H1 (cell line): ENCODE data around the gene PTPA. TPM values are rescaled to one million over a fixed set of nuclear protein-coding genes. Genes with fewer than 3 reads are reported as not detected.

ENCODE experiments used
- CTCF ChIA-PET: fragments of 300-600 bp; sonication (Branson Sonifier 250); formaldehyde crosslinking; loops from one replicate; lab custom pipeline; 2021; ENCODE audit not compliant: partially characterized antibody; lab: Charles Lee
- POLR2A ChIA-PET: fragments of 300-600 bp; sonication (Branson Sonifier 250); formaldehyde crosslinking; loops from one replicate; lab custom pipeline; 2021; ENCODE audit warnings: inconsistent platforms; ENCODE audit not compliant: partially characterized antibody; lab: Charles Lee
- DNase-seq, 2 experiments: peaks; one replicate each; pipeline versions ENCODE4 v3.0.0 to v3.0.0-alpha.2; 2010 to 2022; ENCODE audit warnings: low spot score in 2 of 2, low read depth in 1 of 2, mixed read lengths in 1 of 2
- FAIRE-seq: peaks from 2 replicates; lab custom pipeline; 2011; peaks lifted over from hg19 to GRCh38; lab: Jason Lieb, UNC
- H2AFZ ChIP-seq: 2 replicates; pipeline ENCODE4 v1.8.1; 2012; ENCODE audit warnings: low read length, inconsistent platforms
- H2AK5ac ChIP-seq: 2 replicates; pipeline ENCODE4 v1.6.1; 2013; ENCODE audit warnings: low read depth, low read length
- H2BK120ac ChIP-seq: replicated peaks from 2 replicates; pipeline ENCODE3; 2013; ENCODE audit warnings: low read depth, low read length, inconsistent platforms
- H2BK12ac ChIP-seq: 2 replicates; pipeline ENCODE4 v1.6.1; 2013; ENCODE audit warnings: low read depth, low read length
- H2BK15ac ChIP-seq: 2 replicates; pipeline ENCODE4 v1.6.1; 2013; ENCODE audit warnings: low read length
- H2BK20ac ChIP-seq: 2 replicates; pipeline ENCODE4 v1.6.1; 2013; ENCODE audit warnings: low read length
- H2BK5ac ChIP-seq: 2 replicates; pipeline ENCODE4 v1.6.1; 2013; ENCODE audit warnings: low read depth, low read length
- H3K14ac ChIP-seq: 2 replicates; pipeline ENCODE4 v1.6.1; 2013; ENCODE audit warnings: inconsistent platforms; ENCODE audit not compliant: insufficient read length
- H3K18ac ChIP-seq: 2 replicates; pipeline ENCODE4 v1.6.1; 2013; ENCODE audit warnings: low read length; ENCODE audit errors: extremely low read depth
- H3K23ac ChIP-seq: 2 replicates; pipeline ENCODE4 v1.6.1; 2013; ENCODE audit warnings: inconsistent platforms; ENCODE audit not compliant: insufficient read length
- H3K23me2 ChIP-seq: 2 replicates; pipeline ENCODE4 v1.6.1; 2013; ENCODE audit warnings: low read depth, low read length
- H3K27ac ChIP-seq: 2 replicates; pipeline ENCODE4 v1.6.1; 2011; ENCODE audit warnings: low read depth, low read length, inconsistent platforms
- H3K27me3 ChIP-seq, 4 experiments: replicated peaks in 1 of 4; 1 replicate in 1 of 4; 2 replicates in 3 of 4; pipeline versions ENCODE4 v1.6.1 to v1.8.1; 2011 to 2013; ENCODE audit warnings: low read length in 3 of 4, mild to moderate bottlenecking in 3 of 4, inconsistent platforms in 2 of 4, mixed read lengths in 2 of 4, moderate library complexity in 1 of 4; ENCODE audit not compliant: control insufficient read depth in 3 of 4, insufficient read depth in 3 of 4; ENCODE audit errors: extremely low read depth in 1 of 4
- H3K36me3 ChIP-seq, 4 experiments: 2 replicates each; pipeline versions ENCODE4 v1.6.1 to v1.8.1; 2011 to 2013; ENCODE audit warnings: mild to moderate bottlenecking in 4 of 4, low read length in 3 of 4, moderate library complexity in 2 of 4, control low read depth in 1 of 4, inconsistent platforms in 1 of 4; ENCODE audit not compliant: insufficient read depth in 4 of 4, control insufficient read depth in 2 of 4
- H3K4ac ChIP-seq: replicated peaks from 2 replicates; pipeline ENCODE3; 2013; ENCODE audit warnings: low read length, low read depth, mixed read lengths, inconsistent platforms; ENCODE audit not compliant: insufficient read length
- H3K4me1 ChIP-seq, 4 experiments: replicated peaks in 1 of 4; 1 replicate in 1 of 4; 2 replicates in 3 of 4; pipeline versions ENCODE4 v1.6.1 to v1.8.1; 2011 to 2013; ENCODE audit warnings: low read length in 3 of 4, inconsistent platforms in 2 of 4, mixed read lengths in 1 of 4; ENCODE audit not compliant: insufficient read depth in 4 of 4, control insufficient read depth in 3 of 4
- H3K4me2 ChIP-seq, 2 experiments: 2 replicates each; pipeline versions ENCODE4 v1.6.1 to v1.8.1; 2011 to 2013; ENCODE audit warnings: low read depth in 2 of 2, low read length in 2 of 2, control low read depth in 1 of 2, inconsistent platforms in 1 of 2, mild to moderate bottlenecking in 1 of 2; ENCODE audit not compliant: insufficient read depth in 1 of 2
- H3K4me3 ChIP-seq, 4 experiments: fragments of 200-600, 300-600 bp in 1 of 4; sonication (generic), shearing (Covaris generic), sonication (Bioruptor Twin) in 1 of 4; 2 replicates each; pipeline versions ENCODE4 v1.5.1 to v1.8.1; 2011 to 2016; ENCODE audit warnings: low read length in 4 of 4, low read depth in 3 of 4, control low read depth in 2 of 4, inconsistent platforms in 2 of 4, mild to moderate bottlenecking in 2 of 4, mixed read lengths in 1 of 4, moderate library complexity in 1 of 4; ENCODE audit not compliant: insufficient read depth in 2 of 4; ENCODE audit errors: extremely low read depth in 1 of 4
- H3K56ac ChIP-seq: replicated peaks from 2 replicates; pipeline ENCODE3; 2013; ENCODE audit warnings: low read depth, mild to moderate bottlenecking, mixed read lengths, low read length, inconsistent platforms; ENCODE audit not compliant: insufficient read length
- H3K79me1 ChIP-seq: 2 replicates; pipeline ENCODE4 v1.6.1; 2013; ENCODE audit warnings: low read depth, low read length, control low read depth
- H3K79me2 ChIP-seq, 2 experiments: 2 replicates each; pipeline versions ENCODE4 v1.6.1 to v1.8.1; 2012 to 2013; ENCODE audit warnings: low read length in 2 of 2, mild to moderate bottlenecking in 2 of 2, inconsistent platforms in 1 of 2; ENCODE audit not compliant: insufficient read depth in 2 of 2, control insufficient read depth in 1 of 2
- H3K9ac ChIP-seq, 4 experiments: replicated peaks in 1 of 4; 1 replicate in 1 of 4; 2 replicates in 3 of 4; pipeline versions ENCODE4 v1.6.1 to v1.8.1; 2011 to 2013; ENCODE audit warnings: low read depth in 3 of 4, low read length in 3 of 4, control low read depth in 2 of 4, mild to moderate bottlenecking in 2 of 4, moderate library complexity in 2 of 4, inconsistent platforms in 1 of 4; ENCODE audit errors: extremely low read depth in 1 of 4
- H3K9me3 ChIP-seq, 2 experiments: 2 replicates each; pipeline versions ENCODE4 v1.6.1 to v1.8.1; 2012 to 2013; ENCODE audit warnings: mild to moderate bottlenecking in 2 of 2, moderate library complexity in 2 of 2, control low read depth in 1 of 2, inconsistent platforms in 1 of 2, low read depth in 1 of 2, low read length in 1 of 2, mixed read lengths in 1 of 2; ENCODE audit not compliant: insufficient read depth in 2 of 2
- H4K20me1 ChIP-seq, 2 experiments: replicated peaks in 1 of 2; 2 replicates each; pipeline versions ENCODE3 to v1.8.1; 2011 to 2013; ENCODE audit warnings: inconsistent platforms in 2 of 2, low read length in 2 of 2, mild to moderate bottlenecking in 1 of 2; ENCODE audit not compliant: insufficient read depth in 2 of 2, control insufficient read depth in 1 of 2
- H4K5ac ChIP-seq: 2 replicates; pipeline ENCODE4 v1.6.1; 2013; ENCODE audit warnings: low read length, low read depth, mixed read lengths, inconsistent platforms; ENCODE audit not compliant: insufficient read length
- H4K8ac ChIP-seq: 2 replicates; pipeline ENCODE4 v1.8.0; 2013; ENCODE audit warnings: mild to moderate bottlenecking, moderate library complexity, low read length, inconsistent platforms; ENCODE audit not compliant: insufficient read depth; ENCODE audit errors: extremely low read depth
- H4K91ac ChIP-seq: replicated peaks from 2 replicates; pipeline ENCODE3; 2013; ENCODE audit warnings: low read length, mixed read lengths, inconsistent platforms; ENCODE audit not compliant: insufficient read length
- BRCA1 ChIP-seq: IDR thresholded peaks from 2 replicates; pipeline ENCODE4 v1.6.1; 2012; ENCODE audit warnings: low read depth, low read length, improper control_type of control experiment
- CBX5 ChIP-seq: fragments of 300-800, 300-1000 bp; sonication (generic); IDR thresholded peaks from 2 replicates; pipeline ENCODE4 v1.7.1; 2016; ENCODE audit warnings: antibody characterized with exemption, low read length, low read depth
- CEBPB ChIP-seq: IDR thresholded peaks from 2 replicates; pipeline ENCODE4 v1.6.1; 2012; ENCODE audit warnings: low read depth, low read length
- CTBP2 ChIP-seq: IDR thresholded peaks from 2 replicates; pipeline ENCODE4 v1.7.0; 2011; ENCODE audit warnings: borderline replicate concordance, mild to moderate bottlenecking, moderate library complexity, mixed read lengths, low read length; ENCODE audit not compliant: insufficient read depth, insufficient read length
- JUND ChIP-seq: IDR thresholded peaks from 2 replicates; pipeline ENCODE4 v1.6.1; 2011; ENCODE audit warnings: mild to moderate bottlenecking, improper control_type of control experiment, low read length
- NANOG ChIP-seq: IDR thresholded peaks from 2 replicates; pipeline ENCODE4 v1.6.1; 2011; ENCODE audit warnings: low read length, low read depth, mild to moderate bottlenecking, inconsistent platforms; ENCODE audit not compliant: insufficient read depth, poor library complexity, severe bottlenecking
- SIRT6 ChIP-seq: IDR thresholded peaks from one replicate; pipeline ENCODE4 v1.7.1; 2012; ENCODE audit warnings: low read length, inconsistent platforms
- SP2 ChIP-seq: IDR thresholded peaks from 2 replicates; pipeline ENCODE4 v1.6.1; 2012; ENCODE audit warnings: mild to moderate bottlenecking, low read length, inconsistent platforms
- SP4 ChIP-seq: IDR thresholded peaks from 2 replicates; pipeline ENCODE4 v1.6.1; 2012; ENCODE audit warnings: low read length, inconsistent platforms
- ZNF274 ChIP-seq: IDR thresholded peaks from 2 replicates; pipeline ENCODE4 v1.7.0; 2012; ENCODE audit warnings: low read length, borderline replicate concordance; ENCODE audit errors: extremely low read depth
- WGBS, 2 experiments: shearing (Covaris generic) in 1 of 2; methylation state at CpG; one replicate each; pipeline versions ENCODE4 v1.1.6 to v1.1.7; 2013 to 2015; ENCODE audit warnings: low lambda C conversion rate in 2 of 2, mixed read lengths in 2 of 2, inconsistent platforms in 1 of 2, low coverage in 1 of 2, missing lambda C conversion rate in 1 of 2; ENCODE audit not compliant: insufficient replicate concordance in 2 of 2, insufficient coverage in 1 of 2, insufficient read length in 1 of 2; ENCODE audit errors: extremely low coverage in 1 of 2, missing lambda C conversion rate in 1 of 2; 5-methylcytosine and 5-hydroxymethylcytosine counted together
- polyA plus RNA-seq, 7 experiments: library from polyadenylated mRNA; depleted of rRNA in 3 of 7; stranded (reverse) in 5 of 7; unstranded in 2 of 7; fragments of >200 nt in 5 of 7; fragments of 200-250 nt in 2 of 7; gene quantifications; 1 replicate in 5 of 7; 2 replicates in 1 of 7; 4 replicates in 1 of 7; pipeline versions ENCODE4 v1.2.1 to v1.2.3, GENCODE V29; 2011 to 2013; ENCODE audit warnings: missing spikeins in 2 of 7, mixed read lengths in 2 of 7
- total RNA-seq: library from RNA; stranded (reverse); fragmentation: NEBNext Ultra II Directional; extraction: Animal tissue kit (Norgen Biotek cat#: 25700); gene quantifications from 2 replicates; pipeline ENCODE4 v1.2.1, GENCODE V29; 2021
- TF ChIP-seq, protein P1 (sequence below): IDR thresholded peaks from 2 replicates; pipeline ENCODE4 v1.6.1; 2011; ENCODE audit warnings: low read length, improper control_type of control experiment

Gene PTPA
- total and polyA plus RNA-seq, 2 of the 8 experiments (the other 6 are each of a cell fraction or from before 2014, with no cell fraction given) = 114 to 145 TPM

DNA sequence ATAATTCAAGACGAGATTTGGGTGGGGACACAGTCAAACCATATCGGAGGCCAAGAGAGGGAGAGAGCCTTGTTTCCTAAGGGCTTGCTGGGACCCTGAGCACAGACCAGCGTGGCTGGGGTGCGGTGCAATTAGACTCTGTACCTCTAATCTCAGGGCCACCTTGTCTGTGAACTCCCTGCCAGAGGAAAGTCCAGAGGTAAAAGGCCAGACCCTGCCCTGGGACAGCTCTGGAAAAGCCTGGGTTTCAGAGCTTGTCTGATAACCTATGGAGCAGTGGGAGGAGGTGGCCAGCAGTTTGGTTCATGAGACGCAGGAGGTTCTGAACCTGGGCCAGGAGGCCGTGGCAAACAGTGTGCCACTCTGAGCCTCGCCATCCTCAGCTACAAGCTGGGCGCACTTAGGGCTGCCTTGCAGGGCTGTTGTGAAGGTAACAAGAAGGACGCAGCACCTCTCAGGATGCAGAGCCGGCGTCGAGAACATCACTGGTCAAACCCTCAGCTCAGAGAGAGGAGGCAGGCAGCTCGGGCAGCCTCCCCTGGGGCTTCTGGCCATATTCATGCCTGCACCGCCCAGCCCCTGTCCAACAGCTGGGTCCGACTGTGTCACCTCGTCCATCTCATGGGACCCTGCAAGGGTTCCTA, 35.1 kb upstream of the PTPA start:
- Histone ChIP-seq H3K23me2 (peaks cover 4% of the 10 kb centered on the region; the same call in 1 of the 2 replicates), H2BK12ac (no peak overlapping the region; the same call in 1 of the 2 replicates), H3K4me3 (no peak overlapping the region), H4K20me1 (peaks cover 0 to 2% of the 10 kb centered on the region in 2 experiments), H3K23ac (no peak overlapping the region), H2BK120ac (no peak overlapping the region), H3K36me3 (no peaks in the 10 kb centered on the region), H2BK5ac (no peak overlapping the region), H4K91ac (no peak overlapping the region), H3K4ac (no peak overlapping the region), H2BK20ac (no peak overlapping the region), H2AFZ (no peak overlapping the region), H3K27me3 (no peaks in the 10 kb centered on the region), H3K4me2 (no peak overlapping the region), H3K9ac (no peak overlapping the region), H3K14ac (no peak overlapping the region), H3K27ac (no peak overlapping the region), H3K56ac (no peak overlapping the region), H3K4me1 (peaks cover 6 to 12% (median 11%) of the 10 kb centered on the region in 4 experiments), H2BK15ac (no peak overlapping the region; the same call in 1 of the 2 replicates), H3K9me3 (no peaks in the 10 kb centered on the region), H3K79me2 (peaks cover 0 to 10% of the 10 kb centered on the region in 2 experiments; a peak in 1 of 4 replicates), H4K8ac (no peak overlapping the region), H3K18ac (no peak overlapping the region), H4K5ac (no peak overlapping the region), H2AK5ac (no peak overlapping the region), H3K79me1 (no peaks in the 10 kb centered on the region)
- CTCF ChIA-PET = no interaction called here
- FAIRE-seq (no peak), DNase-seq (no peak)
- WGBS, 2 experiments = 93% methylated on average over 16 of the region's 16 CpGs; no CpG with 5 or more reads in 1 of the 2 experiments
- POLR2A ChIA-PET = no interaction called here
- TF ChIP-seq CBX5 = no peak
- no peak for TF ChIP-seq JUND
- TF ChIP-seq SIRT6 = no peak
- TF ChIP-seq ZNF274 = no peak
- TF ChIP-seq SP4 = no peak
- no peak for TF ChIP-seq BRCA1
- TF ChIP-seq NANOG = no peak
- TF ChIP-seq, protein P1, sequence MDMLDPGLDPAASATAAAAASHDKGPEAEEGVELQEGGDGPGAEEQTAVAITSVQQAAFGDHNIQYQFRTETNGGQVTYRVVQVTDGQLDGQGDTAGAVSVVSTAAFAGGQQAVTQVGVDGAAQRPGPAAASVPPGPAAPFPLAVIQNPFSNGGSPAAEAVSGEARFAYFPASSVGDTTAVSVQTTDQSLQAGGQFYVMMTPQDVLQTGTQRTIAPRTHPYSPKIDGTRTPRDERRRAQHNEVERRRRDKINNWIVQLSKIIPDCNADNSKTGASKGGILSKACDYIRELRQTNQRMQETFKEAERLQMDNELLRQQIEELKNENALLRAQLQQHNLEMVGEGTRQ = no peak
- no peak for TF ChIP-seq CEBPB
- TF ChIP-seq SP2 = no peak
- TF ChIP-seq CTBP2 = no peak
